PC-3 (cell line): Measurements from ENCODE around the gene PPP6R2.

Experiments used
- CTCF ChIP-seq: fragments of 300-600 bp; sonication (generic); conservative IDR thresholded peaks from 2 replicates; pipeline ENCODE4 v1.5.1; 2017; ENCODE audit warnings: antibody characterized with exemption, low read depth, mild to moderate bottlenecking, low read length
- EZH2 ChIP-seq: fragments of 300-600 bp; sonication (generic); IDR thresholded peaks from one replicate; pipeline ENCODE4 v1.6.1; 2017; ENCODE audit warnings: antibody characterized with exemption, mild to moderate bottlenecking, low read length; ENCODE audit not compliant: unreplicated experiment

DNA sequence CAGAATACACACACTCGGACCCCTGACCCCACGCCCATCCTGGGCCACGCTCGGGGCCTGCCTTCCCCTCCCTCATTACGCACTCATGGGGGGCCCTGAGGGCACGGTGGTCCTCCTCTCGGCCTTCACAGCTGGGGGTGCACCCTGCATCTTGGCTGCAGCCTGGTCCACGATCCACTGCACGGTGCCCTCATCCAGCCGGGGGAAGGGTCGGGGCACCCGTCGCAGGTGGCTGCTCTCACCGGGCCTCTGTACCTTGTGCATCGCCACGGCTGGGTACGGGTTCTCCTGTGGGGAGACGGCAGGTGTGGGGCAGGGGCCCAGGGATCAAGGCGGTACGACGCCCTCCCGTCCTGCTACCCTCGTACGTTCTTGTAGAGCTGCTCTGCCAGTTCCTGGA, 121.3 kb downstream of the PPP6R2 start:
- TF ChIP-seq EZH2 (no peak), CTCF (no peak)
